Pancreas (tissue), 10 donors: ENCODE measurements around the gene POLN. TPM values are rescaled to one million over a fixed set of nuclear protein-coding genes. Genes with fewer than 3 reads are reported as not detected.
A peak's percentile ranks its signal among the peaks of the same experiment; 100 is the strongest.

Experiments
- ATAC-seq, 4 donors: fragments of 200-7000 bp; cut with Tn5 transposase; one replicate each; pipeline versions ENCODE4 v1.8.0 to v1.9.1; 2020; ENCODE audit warnings: mild to moderate bottlenecking in 4 of 4, moderate library complexity in 4 of 4
- DNase-seq, 6 donors: peaks; one replicate each; pipeline ENCODE4 v3.0.0-alpha.2; 2020
- FAIRE-seq: peaks from 2 replicates; lab custom pipeline; 2012; peaks lifted over from hg19 to GRCh38; lab: Jason Lieb, UNC
- H3K27ac ChIP-seq, 4 donors: fragments of 200-600 bp; sonication (generic); 1 replicate in 3 of 4; 2 replicates in 1 of 4; pipeline versions ENCODE4 v1.5.0 to v1.8.0; 2020
- H3K27me3 ChIP-seq, 4 donors: fragments of 200-600 bp; one replicate each; pipeline ENCODE4 v1.8.0; 2021
- H3K36me3 ChIP-seq, 3 donors: fragments of 200-600 bp; sonication (generic) in 1 of 3; one replicate each; pipeline versions ENCODE4 v1.5.0 to v1.8.0; 2020 to 2021
- H3K4me1 ChIP-seq, 3 donors: fragments of 200-600 bp; one replicate each; pipeline ENCODE4 v1.8.0; 2021
- H3K4me3 ChIP-seq, 4 donors: fragments of 200-600 bp; sonication (generic) in 2 of 4; one replicate each; pipeline versions ENCODE4 v1.5.0 to v1.8.0; 2020 to 2021
- H3K9me3 ChIP-seq, 4 donors: fragments of 200-600 bp; one replicate each; pipeline ENCODE4 v1.8.0; 2021
- CTCF ChIP-seq, 4 donors: fragments of 200-600 bp; sonication (generic) in 3 of 4; IDR thresholded peaks; one replicate each; pipeline versions ENCODE4 v1.5.0 to v1.8.0; 2021; ENCODE audit warnings: antibody characterized with exemption in 4 of 4
- WGBS, 2 donors: extraction: QIAGEN DNeasy Blood & Tissue Kit; methylation state at CpG; one replicate each; pipeline ENCODE4 v1.1.7; 2013; 5-methylcytosine and 5-hydroxymethylcytosine counted together
- intact Hi-C, 3 donors: fragments of 100-400 bp; cut with DNase I; formaldehyde crosslinking; loops; one replicate each; pipeline versions ENCODE4 v1.11.1 to v1.14.2; 2022
- polyA plus RNA-seq, 2 donors: library from polyadenylated mRNA; stranded (reverse); fragments of 200-250 nt; gene quantifications; one replicate each; pipeline ENCODE4 v1.2.3, GENCODE V29; 2013
- total RNA-seq, 6 donors: library from RNA; stranded (reverse); fragmentation: NEBNext Ultra II Directional in 4 of 6; extraction: Animal tissue kit (Norgen Biotek cat#: 25700) in 4 of 6; gene quantifications; one replicate each; pipeline versions ENCODE4 v1.2.1 to v1.2.4, GENCODE V29; 2021 to 2023
- donor health status: healthy with polysubstance abuse.
- donor health status: DM: no; HTN: no; CAD: no; lungs with moderate emphysema.
- donor health status: DM: no; HTN: no; CAD: no.
- donor health status: control.
- donor health status: control.
- donor health status: Bipolar disorder and iron deficiency.
- donor health status: DM: yes; HTN: yes; CAD: no.
- donor health status: DM: no; HTN: no; CAD: no.
- donor health status: DM: no; HTN: no; CAD: no.
- donor health status: DM: yes; HTN: yes; CAD: no.

POLN gene
- total and polyA plus RNA-seq, 8 donors: 0.95 to 3.6 (median 1.9) TPM

DNA sequence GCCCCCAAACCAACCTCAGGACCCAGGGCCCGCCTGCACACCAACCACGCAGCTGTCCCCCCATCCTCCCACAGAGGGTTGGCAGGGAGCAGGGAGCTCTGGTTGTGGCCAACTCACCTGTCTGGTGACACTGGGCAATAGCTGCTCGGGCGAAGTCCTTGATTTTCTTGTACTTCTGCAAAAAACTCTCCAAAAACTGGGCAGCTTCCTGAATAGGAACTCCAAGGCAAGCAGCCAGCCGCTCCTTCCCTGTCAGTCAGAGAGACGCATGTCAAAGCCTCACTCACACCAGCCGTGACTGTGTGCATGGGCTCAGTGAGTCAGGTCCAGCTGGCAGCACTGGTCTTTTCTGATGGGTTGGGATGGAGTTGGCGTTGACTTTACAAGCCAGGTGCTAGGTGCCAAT, 156.4 kb downstream of the POLN start:
- no peak for FAIRE-seq
- no peak for TF ChIP-seq CTCF (IDR thresholded peaks at IDR 0.05)
- Histone ChIP-seq H3K27ac (no peak overlapping the region), H3K4me3 (no peak overlapping the region), H3K27me3 (no peaks in the 10 kb centered on the region), H3K4me1 (peaks cover 0 to 4% (median 0%) of the 10 kb centered on the region in 3 donors), H3K9me3 (no peaks in the 10 kb centered on the region), H3K36me3 (no peaks in the 10 kb centered on the region)
- intact Hi-C loops: no loop called here
- peak in 1 of 4 donors; percentile 42 for ATAC-seq
- 83 to 88% methylated on average over 8 of the region's 8 CpGs for WGBS, 2 donors
- DNase-seq: peak in 2 of 6 donors; percentile 7 to 22

DNA sequence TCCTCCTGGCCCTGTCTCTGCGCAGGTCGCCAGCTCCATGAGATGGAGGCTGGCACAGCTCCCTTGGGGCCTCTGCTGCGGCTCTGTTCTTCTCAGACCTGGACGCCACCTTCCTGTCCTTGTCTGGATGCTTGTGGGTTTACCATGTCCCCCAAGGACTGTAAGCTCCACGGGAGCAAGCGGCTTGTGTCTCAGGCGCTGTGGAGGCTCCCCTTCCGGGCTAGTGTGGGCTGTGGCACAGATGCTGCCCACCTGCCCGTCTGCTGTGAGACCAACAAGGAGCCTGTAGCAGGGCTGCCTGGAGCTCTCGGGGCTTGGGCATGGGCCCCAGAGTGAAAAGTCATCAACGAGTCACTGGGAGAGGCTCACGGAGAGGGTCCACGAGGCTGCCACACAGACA, 157.6 kb downstream of the POLN start:
- 88 to 93% methylated on average over 13 of the region's 13 CpGs for WGBS, 2 donors
- H3K9me3 ChIP-seq: no peaks in the 10 kb centered on the region

DNA sequence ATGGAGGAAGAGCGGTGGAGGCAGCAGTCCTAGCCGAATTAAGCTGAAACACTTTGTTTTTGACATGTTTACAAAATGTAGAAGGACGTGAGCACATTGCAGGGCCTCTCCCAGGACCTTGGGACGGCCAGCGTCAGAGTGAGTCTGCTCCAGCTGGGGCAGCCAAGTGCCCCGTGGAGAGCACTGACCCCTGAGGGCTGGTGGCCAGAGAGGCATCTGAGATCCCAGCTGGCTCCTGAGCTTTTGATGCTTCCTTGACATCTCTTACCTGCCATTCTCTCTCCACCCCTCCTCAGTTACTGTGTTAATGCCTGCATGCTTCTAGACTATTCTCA, 158.1 kb downstream of the POLN start:
- Histone ChIP-seq H3K36me3 (no peaks in the 10 kb centered on the region), H3K9me3 (no peaks in the 10 kb centered on the region), H3K27me3 (no peaks in the 10 kb centered on the region), H3K4me1 (peaks cover 0 to 1% (median 0%) of the 10 kb centered on the region in 3 donors), H3K27ac (no peak overlapping the region), H3K4me3 (no peak overlapping the region)
- ATAC-seq (no peak), FAIRE-seq (no peak), DNase-seq (peak in 1 of 6 donors; percentile 26)
- TF ChIP-seq CTCF (IDR thresholded peaks at IDR 0.05): no peak
- WGBS, 2 donors: 72 to 80% methylated on average over 6 of the region's 6 CpGs
- intact Hi-C loops: no loop called here

More for the DNA sequence above, 157.6 kb downstream of the POLN start:
- DNase-seq (peak in 2 of 6 donors; percentile 7 to 25), ATAC-seq (no peak), FAIRE-seq (no peak)
- Histone ChIP-seq H3K27me3 (no peaks in the 10 kb centered on the region), H3K4me3 (no peak overlapping the region), H3K27ac (no peak overlapping the region), H3K36me3 (no peaks in the 10 kb centered on the region), H3K4me1 (peaks cover 0 to 4% (median 0%) of the 10 kb centered on the region in 3 donors)
- TF ChIP-seq CTCF (IDR thresholded peaks at IDR 0.05): no peak
- intact Hi-C loops: no loop called here

- no peak overlapping the region for H3K4me3 ChIP-seq
- no peaks in the 10 kb centered on the region for H3K9me3 ChIP-seq
- FAIRE-seq (no peak), ATAC-seq (no peak), DNase-seq (peak in 2 of 6 donors; percentile 5 to 35)
- H3K27ac ChIP-seq: no peak overlapping the region
- H3K4me1 ChIP-seq: no peaks in the 10 kb centered on the region
- intact Hi-C loops: no loop called here
- 83 to 88% methylated on average over 15 of the region's 15 CpGs for WGBS, 2 donors
- no peak for TF ChIP-seq CTCF (IDR thresholded peaks at IDR 0.05)
- H3K27me3 ChIP-seq: no peaks in the 10 kb centered on the region
- no peaks in the 10 kb centered on the region for H3K36me3 ChIP-seq
Measured at GRCh38 chr4:2083116-2083825, 158.7 kb downstream of the POLN start.

- Histone ChIP-seq H3K27ac (no peak overlapping the region), H3K9me3 (no peaks in the 10 kb centered on the region), H3K4me3 (no peak overlapping the region), H3K4me1 (no peaks in the 10 kb centered on the region), H3K36me3 (no peaks in the 10 kb centered on the region), H3K27me3 (no peaks in the 10 kb centered on the region)
- intact Hi-C loops: no loop called here
- FAIRE-seq: no peak
- WGBS, 2 donors: 87 to 94% methylated on average over 4 of the region's 4 CpGs
- ATAC-seq: no peak
- no peak for TF ChIP-seq CTCF (IDR thresholded peaks at IDR 0.05)
- no peak for DNase-seq
Measured at GRCh38 chr4:2082627-2083026, 159.3 kb downstream of the POLN start.
